ENCODE results near the gene PGAP6.

PGAP6 gene

DNA sequence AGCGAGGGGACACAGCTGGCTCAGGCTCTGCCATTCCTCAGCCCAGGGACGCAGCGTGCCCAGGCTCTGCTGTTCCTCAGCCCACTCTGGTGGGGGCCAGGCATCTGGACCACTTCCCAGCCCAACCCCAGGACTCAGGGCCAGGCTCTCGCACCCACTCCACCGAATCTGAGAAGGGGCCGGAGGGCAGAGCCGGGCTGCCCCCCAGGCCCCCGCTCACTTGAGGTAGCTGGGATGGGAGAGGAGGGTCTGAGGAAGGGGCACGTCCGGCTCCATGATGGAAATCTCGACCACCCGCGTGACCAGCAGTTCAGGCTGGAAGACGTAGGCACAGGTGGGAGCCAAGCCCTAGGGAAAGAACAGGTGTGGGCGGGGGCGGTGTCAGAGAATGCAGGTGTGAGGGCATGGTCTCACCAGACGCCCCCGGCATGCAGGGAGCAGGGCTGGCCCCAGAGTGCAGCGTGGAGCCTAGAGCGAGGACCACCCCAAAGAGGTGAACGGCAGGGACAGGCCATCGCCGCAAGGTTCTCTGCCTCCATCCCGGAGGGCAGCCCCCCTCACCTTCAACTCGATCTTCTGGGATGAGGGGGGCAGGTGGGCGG is 4.9 kb downstream of the PGAP6 start:
- Histone ChIP-seq H3K9me3 (ENCODE audit: control insufficient read depth, insufficient read depth, low read depth, low read length) (no peaks in the 10 kb centered on the region), H3K9ac (ENCODE audit: low read length) (no peak overlapping the region), H3K27ac (ENCODE audit: low read depth, low read length) (no peak overlapping the region), H3K4me1 (ENCODE audit: control insufficient read depth, insufficient read depth, low read length) (peaks cover 15% of the 10 kb centered on the region), H3K27me3 (ENCODE audit: control insufficient read depth, insufficient read depth, low read length) (no peaks in the 10 kb centered on the region), H3K36me3 (ENCODE audit: control insufficient read depth, insufficient read depth, low read length) (peaks cover 57% of the 10 kb centered on the region), H3K4me3 (ENCODE audit: low read depth, low read length) (no peak overlapping the region)

DNA sequence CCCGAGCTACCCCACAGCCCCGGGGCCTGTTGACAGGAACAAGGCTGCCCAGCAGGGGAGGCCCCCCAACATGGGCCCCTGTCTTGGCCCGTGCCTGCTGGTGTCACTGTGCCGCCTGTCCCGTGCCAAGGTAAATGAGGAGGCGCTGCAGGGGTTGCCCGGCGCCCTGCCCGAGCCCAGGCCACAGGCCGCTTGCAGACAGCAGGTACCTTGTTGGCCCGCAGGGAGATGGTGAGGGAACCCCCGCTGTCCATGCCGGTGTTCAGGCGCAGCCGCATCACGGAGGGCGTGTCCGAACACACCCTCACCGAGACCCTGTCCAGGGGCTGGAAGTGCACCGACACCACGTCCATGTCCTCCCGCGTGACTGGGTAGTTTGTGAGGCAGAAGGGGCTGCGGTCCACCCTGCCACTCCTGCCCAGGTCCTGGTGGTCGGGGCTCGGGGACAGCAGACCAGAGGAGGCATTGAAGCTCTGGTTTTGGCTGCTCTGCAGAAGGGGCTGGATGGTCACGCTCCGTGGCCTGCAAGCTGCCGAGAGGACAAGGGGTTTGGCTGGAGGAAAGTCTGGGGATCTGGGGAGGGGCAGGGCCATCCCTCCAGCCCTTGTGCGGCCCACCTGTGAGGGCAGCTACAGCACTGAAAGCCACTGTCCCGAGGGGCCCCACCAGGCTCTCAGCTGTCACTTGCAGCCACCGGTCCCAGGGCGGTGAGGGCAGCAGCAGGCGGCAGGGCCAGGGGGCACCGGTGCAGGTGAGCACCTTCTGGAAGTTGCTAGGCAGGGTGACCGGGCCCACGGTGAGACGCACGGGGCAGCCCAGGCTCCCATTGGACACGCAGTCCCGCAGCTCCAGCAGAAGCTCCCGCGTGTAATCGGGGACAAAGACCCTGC is 5.6 kb downstream of the PGAP6 start:
- Histone ChIP-seq H3K4me3 (ENCODE audit: low read depth, low read length) (no peak overlapping the region), H3K36me3 (ENCODE audit: control insufficient read depth, insufficient read depth, low read length) (peaks cover 62% of the 10 kb centered on the region), H3K4me1 (ENCODE audit: control insufficient read depth, insufficient read depth, low read length) (peaks cover 15% of the 10 kb centered on the region), H3K9ac (ENCODE audit: low read length) (no peak overlapping the region), H3K9me3 (ENCODE audit: control insufficient read depth, insufficient read depth, low read depth, low read length) (no peaks in the 10 kb centered on the region), H3K27ac (ENCODE audit: low read depth, low read length) (no peak overlapping the region), H3K27me3 (ENCODE audit: control insufficient read depth, insufficient read depth, low read length) (no peaks in the 10 kb centered on the region)

DNA sequence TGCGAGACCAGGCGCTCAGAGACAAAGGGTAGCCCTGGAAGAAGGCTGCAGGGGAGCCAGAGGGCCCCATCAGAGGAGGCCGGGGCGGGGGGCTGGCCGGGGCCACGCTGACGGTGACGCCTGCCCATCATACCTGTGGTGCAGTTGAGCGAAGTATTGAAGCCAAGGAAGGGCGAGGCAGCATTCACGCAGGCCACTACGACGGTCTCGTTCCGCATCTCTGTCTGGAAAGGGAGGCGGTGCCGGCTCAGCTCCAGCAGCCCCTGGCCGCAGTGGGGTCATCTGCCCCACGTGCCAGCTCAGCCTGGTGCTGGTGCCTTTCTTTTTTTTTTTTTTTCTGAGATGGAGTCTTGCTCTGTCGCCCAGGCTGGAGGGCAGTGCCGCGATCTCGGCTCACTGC is 6.6 kb downstream of the PGAP6 start:
- Histone ChIP-seq H3K9me3 (ENCODE audit: control insufficient read depth, insufficient read depth, low read depth, low read length) (no peaks in the 10 kb centered on the region), H3K27ac (ENCODE audit: low read depth, low read length) (no peak overlapping the region), H3K27me3 (ENCODE audit: control insufficient read depth, insufficient read depth, low read length) (no peaks in the 10 kb centered on the region), H3K4me1 (ENCODE audit: control insufficient read depth, insufficient read depth, low read length) (peaks cover 21% of the 10 kb centered on the region), H3K9ac (ENCODE audit: low read length) (no peak overlapping the region), H3K36me3 (ENCODE audit: control insufficient read depth, insufficient read depth, low read length) (peaks cover 62% of the 10 kb centered on the region), H3K4me3 (ENCODE audit: low read depth, low read length) (no peak overlapping the region)

- Histone ChIP-seq H3K27me3 (ENCODE audit: control insufficient read depth, insufficient read depth, low read length) (no peaks in the 10 kb centered on the region), H3K4me1 (ENCODE audit: control insufficient read depth, insufficient read depth, low read length) (peaks cover 19% of the 10 kb centered on the region), H3K36me3 (ENCODE audit: control insufficient read depth, insufficient read depth, low read length) (peaks cover 62% of the 10 kb centered on the region), H3K4me3 (ENCODE audit: low read depth, low read length) (no peak overlapping the region), H3K9ac (ENCODE audit: low read length) (no peak overlapping the region), H3K9me3 (ENCODE audit: control insufficient read depth, insufficient read depth, low read depth, low read length) (no peaks in the 10 kb centered on the region), H3K27ac (ENCODE audit: low read depth, low read length) (no peak overlapping the region)
These were observed 7.2 kb downstream of the PGAP6 start for GRCh38 chr16:374616-374926.

GRCh38 chr16:373848-374615 is 7.7 kb downstream of the PGAP6 start:
- peaks cover 63% of the 10 kb centered on the region for H3K36me3 ChIP-seq (ENCODE audit: control insufficient read depth, insufficient read depth, low read length)
- H3K4me3 ChIP-seq (ENCODE audit: low read depth, low read length), result no peak overlapping the region
- H3K27ac ChIP-seq (ENCODE audit: low read depth, low read length), result no peak overlapping the region

GRCh38 chr16:373020-373598 is 8.7 kb downstream of the PGAP6 start:
- Histone ChIP-seq H3K9me3 (ENCODE audit: control insufficient read depth, insufficient read depth, low read depth, low read length) (no peaks in the 10 kb centered on the region), H3K27me3 (ENCODE audit: control insufficient read depth, insufficient read depth, low read length) (no peaks in the 10 kb centered on the region), H3K4me3 (ENCODE audit: low read depth, low read length) (no peak overlapping the region), H3K27ac (ENCODE audit: low read depth, low read length) (no peak overlapping the region), H3K9ac (ENCODE audit: low read length) (no peak overlapping the region), H3K4me1 (ENCODE audit: control insufficient read depth, insufficient read depth, low read length) (peaks cover 12% of the 10 kb centered on the region; the same call in 1 of the 2 replicates), H3K36me3 (ENCODE audit: control insufficient read depth, insufficient read depth, low read length) (peaks cover 72% of the 10 kb centered on the region)

More at GRCh38 chr16:373848-374615, 7.7 kb downstream of the PGAP6 start:
- no peaks in the 10 kb centered on the region for H3K9me3 ChIP-seq (ENCODE audit: control insufficient read depth, insufficient read depth, low read depth, low read length)
- no peak overlapping the region for H3K9ac ChIP-seq (ENCODE audit: low read length)
- peaks cover 17% of the 10 kb centered on the region for H3K4me1 ChIP-seq (ENCODE audit: control insufficient read depth, insufficient read depth, low read length)
- H3K27me3 ChIP-seq (ENCODE audit: control insufficient read depth, insufficient read depth, low read length), result no peaks in the 10 kb centered on the region

DNA sequence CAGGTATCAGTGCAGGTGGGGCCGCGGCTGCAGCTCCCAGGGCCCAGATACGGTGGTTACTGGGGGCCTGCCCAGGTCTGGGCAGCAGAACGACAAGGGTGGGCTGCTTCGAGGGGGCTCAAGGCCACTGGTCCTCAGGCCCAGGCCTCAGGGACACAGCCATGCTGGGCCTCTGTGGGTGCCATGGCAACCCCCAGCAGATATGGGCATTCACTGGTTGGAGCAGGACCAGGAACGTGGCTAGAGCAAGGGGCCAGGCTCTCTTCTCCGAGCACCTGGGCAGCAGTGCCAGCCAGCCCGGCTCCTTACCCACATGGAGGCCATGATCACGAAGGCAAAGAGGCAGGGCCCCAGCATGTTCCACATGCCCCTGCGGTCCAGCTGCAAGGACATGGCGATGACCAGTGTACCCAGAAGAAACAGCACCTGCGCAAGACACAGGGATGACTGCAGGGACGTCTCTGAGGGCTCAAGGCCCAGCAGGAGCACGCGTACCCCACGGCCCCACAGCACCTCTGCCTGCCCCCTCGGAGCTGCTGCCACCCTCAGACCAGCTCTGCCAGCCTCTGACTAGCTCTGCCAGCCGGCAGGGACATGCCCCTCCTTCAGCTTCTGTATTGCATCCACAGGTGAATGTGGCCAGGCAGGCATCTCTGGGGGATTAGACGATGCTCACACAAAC is 9.3 kb downstream of the PGAP6 start:
- H3K27ac ChIP-seq (ENCODE audit: low read depth, low read length), result no peak overlapping the region
- peaks cover 12% of the 10 kb centered on the region; the same call in 1 of the 2 replicates for H3K4me1 ChIP-seq (ENCODE audit: control insufficient read depth, insufficient read depth, low read length)
- H3K9ac ChIP-seq (ENCODE audit: low read length), result no peak overlapping the region
- H3K9me3 ChIP-seq (ENCODE audit: control insufficient read depth, insufficient read depth, low read depth, low read length), result no peaks in the 10 kb centered on the region
- no peaks in the 10 kb centered on the region for H3K27me3 ChIP-seq (ENCODE audit: control insufficient read depth, insufficient read depth, low read length)
- peaks cover 73% of the 10 kb centered on the region for H3K36me3 ChIP-seq (ENCODE audit: control insufficient read depth, insufficient read depth, low read length)
- no peak overlapping the region for H3K4me3 ChIP-seq (ENCODE audit: low read depth, low read length)

DNA sequence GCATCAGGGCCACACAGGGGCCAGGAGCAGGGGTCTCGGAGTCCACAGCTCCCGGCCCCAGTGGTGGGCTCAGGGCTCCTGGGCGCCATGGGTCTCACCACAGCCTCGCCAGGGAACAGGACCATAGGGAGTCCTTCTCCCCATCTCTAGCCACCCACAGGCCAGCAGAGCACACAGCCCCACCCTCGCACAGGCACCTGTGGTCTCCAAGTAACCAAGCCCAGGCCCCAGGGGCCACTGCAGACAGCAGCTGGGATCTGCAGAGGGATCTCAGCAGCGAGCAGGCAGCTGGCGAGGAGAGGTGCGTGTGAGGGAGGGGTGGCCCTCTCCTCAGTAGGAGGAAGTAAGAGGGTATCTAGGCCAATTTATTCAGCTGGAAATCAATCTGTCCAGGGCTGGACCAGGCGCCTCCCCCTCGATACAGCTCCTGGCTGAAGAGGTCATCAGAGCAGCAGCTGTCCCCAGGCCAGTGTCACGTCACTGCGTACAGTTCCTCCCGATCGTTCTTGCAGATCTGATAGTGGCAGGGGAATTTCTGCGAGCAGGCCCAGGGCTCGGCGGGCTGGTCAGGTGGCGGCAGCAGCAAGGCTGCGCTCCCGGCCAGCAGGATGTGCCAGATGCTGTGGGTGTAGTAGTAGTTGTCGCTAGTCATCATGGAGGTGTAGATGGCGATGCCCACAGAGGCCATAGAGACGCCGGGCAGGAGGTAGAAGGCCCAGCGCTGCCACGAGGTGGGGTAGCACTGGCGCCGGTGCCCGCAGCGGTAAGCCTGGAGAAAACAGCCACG is 10.1 kb downstream of the PGAP6 start:
- Histone ChIP-seq H3K36me3 (ENCODE audit: control insufficient read depth, insufficient read depth, low read length) (peaks cover 73% of the 10 kb centered on the region), H3K27me3 (ENCODE audit: control insufficient read depth, insufficient read depth, low read length) (no peaks in the 10 kb centered on the region), H3K4me1 (ENCODE audit: control insufficient read depth, insufficient read depth, low read length) (peaks cover 12% of the 10 kb centered on the region; the same call in 1 of the 2 replicates), H3K9ac (ENCODE audit: low read length) (no peak overlapping the region), H3K9me3 (ENCODE audit: control insufficient read depth, insufficient read depth, low read depth, low read length) (no peaks in the 10 kb centered on the region), H3K4me3 (ENCODE audit: low read depth, low read length) (no peak overlapping the region), H3K27ac (ENCODE audit: low read depth, low read length) (no peak overlapping the region)

DNA sequence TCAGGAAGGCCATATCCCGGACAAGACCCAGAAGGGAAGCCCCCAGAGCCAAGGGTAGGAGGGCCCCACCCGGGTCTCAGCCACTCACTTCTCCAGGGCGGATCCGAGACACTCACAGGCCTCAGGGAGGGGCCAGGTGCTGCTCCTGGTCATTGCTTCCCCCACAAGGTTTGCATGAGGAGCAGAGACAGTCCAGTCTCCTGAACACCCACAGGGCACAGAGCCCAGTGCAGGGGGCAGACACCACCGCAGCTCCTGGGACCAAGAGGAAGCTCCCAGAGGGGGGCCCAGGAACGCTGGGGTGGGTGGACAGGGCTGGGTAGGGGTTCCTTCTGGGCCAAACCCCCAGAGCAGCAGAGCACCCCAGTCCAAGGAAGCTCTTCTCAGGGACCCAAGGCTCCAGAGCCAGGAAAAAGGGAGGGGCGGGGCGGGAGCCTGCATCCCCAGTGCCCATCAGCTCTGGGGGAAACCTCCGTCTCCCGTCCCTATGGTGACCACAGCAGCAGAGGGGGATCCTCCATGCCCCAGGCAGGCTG is 10.7 kb downstream of the PGAP6 start:
- Histone ChIP-seq H3K4me3 (ENCODE audit: low read depth, low read length) (peak overlapping the region; percentile 27; the same call in 1 of the 2 replicates), H3K27me3 (ENCODE audit: control insufficient read depth, insufficient read depth, low read length) (no peaks in the 10 kb centered on the region), H3K4me1 (ENCODE audit: control insufficient read depth, insufficient read depth, low read length) (peaks cover 12% of the 10 kb centered on the region; the same call in 1 of the 2 replicates), H3K9ac (ENCODE audit: low read length) (no peak overlapping the region), H3K27ac (ENCODE audit: low read depth, low read length) (peak overlapping the region; percentile 16; the same call in 1 of the 2 replicates), H3K9me3 (ENCODE audit: control insufficient read depth, insufficient read depth, low read depth, low read length) (no peaks in the 10 kb centered on the region), H3K36me3 (ENCODE audit: control insufficient read depth, insufficient read depth, low read length) (peaks cover 70% of the 10 kb centered on the region)

All from HUES6 (cell line).